Globus pallidus (tissue), 1 donor: ENCODE data around the gene TRAPPC14.

Source experiments
- DNase-seq: peaks from one replicate; pipeline ENCODE4 v3.0.0-alpha.2; 2015; ENCODE audit warnings: low spot score

The TRAPPC14 gene

GRCh38 chr7:100126239-100126930, 32.1 kb downstream of the TRAPPC14 start:
- no peak for DNase-seq

- DNase-seq: no peak
These were observed 34.0 kb downstream of the TRAPPC14 start for GRCh38 chr7:100124301-100125230.

- no peak for DNase-seq
These were observed 36.0 kb downstream of the TRAPPC14 start for GRCh38 chr7:100122568-100122967.

GRCh38 chr7:100122067-100122466, 36.5 kb downstream of the TRAPPC14 start:
- no peak for DNase-seq

GRCh38 chr7:100120733-100121036, 37.8 kb downstream of the TRAPPC14 start:
- no peak for DNase-seq

GRCh38 chr7:100119970-100120732, 38.4 kb downstream of the TRAPPC14 start:
- peak; percentile 82 for DNase-seq

- DNase-seq: peak; percentile 95
These were observed 39.2 kb downstream of the TRAPPC14 start, which contains the start of the genes CNPY4 and TAF6 for GRCh38 chr7:100119072-100119969. CNPY4 (plus strand) TSS chr7:100119634; CDS start chr7:100119745, 111 bp downstream. TAF6 (minus strand) TSS chr7:100119358; CDS start chr7:100114209, 5,149 bp downstream.

GRCh38 chr7:100118388-100119071, 40.0 kb downstream of the TRAPPC14 start:
- DNase-seq: no peak

GRCh38 chr7:100115026-100115425, 43.5 kb downstream of the TRAPPC14 start:
- DNase-seq: no peak

GRCh38 chr7:100111914-100112313, 46.6 kb downstream of the TRAPPC14 start:
- DNase-seq: no peak

GRCh38 chr7:100111156-100111555, 47.4 kb downstream of the TRAPPC14 start:
- no peak for DNase-seq

- DNase-seq: no peak
These were observed 48.9 kb downstream of the TRAPPC14 start for GRCh38 chr7:100109521-100110163.

- DNase-seq: no peak
These were observed 50.6 kb downstream of the TRAPPC14 start for GRCh38 chr7:100107890-100108289.

- DNase-seq: no peak
These were observed 51.3 kb downstream of the TRAPPC14 start for GRCh38 chr7:100107125-100107737.

- DNase-seq: no peak
These were observed 51.9 kb downstream of the TRAPPC14 start for GRCh38 chr7:100106633-100107032.

GRCh38 chr7:100105534-100105933, 53.0 kb downstream of the TRAPPC14 start:
- no peak for DNase-seq
